ENCODE data around the gene PSMA2.

Gene PSMA2

GRCh38 chr7:42922017-42922753, 9.8 kb downstream of the PSMA2 start:
- no peak overlapping the region for H2BK15ac ChIP-seq (ENCODE audit: low read depth, poor library complexity, severe bottlenecking)
- H2BK120ac ChIP-seq (ENCODE audit: low read depth, low read length) = no peak overlapping the region
- H3K27ac ChIP-seq (ENCODE audit: low read length, poor library complexity, severe bottlenecking) = no peak overlapping the region
- H3K27me3 ChIP-seq (ENCODE audit: control insufficient read depth in 1 of 2, insufficient read depth in 1 of 2, low read length in 2 of 2) = no peaks in the 10 kb centered on the region
- no peak overlapping the region for H3K4me2 ChIP-seq (ENCODE audit: low read length, poor library complexity, severe bottlenecking)
- peaks cover 10% of the 10 kb centered on the region for H3K79me1 ChIP-seq (replicated peaks; ENCODE audit: low read length, poor library complexity, severe bottlenecking)
- no peak overlapping the region for H3K4ac ChIP-seq (ENCODE audit: low read depth in 1 of 2, low read length in 2 of 2)
- H4K8ac ChIP-seq (ENCODE audit: low read length) = no peak overlapping the region
- H3K14ac ChIP-seq (ENCODE audit: low read length in 2 of 2) = no peak overlapping the region
- no peak overlapping the region for H2BK5ac ChIP-seq (ENCODE audit: low read depth, low read length, poor library complexity, severe bottlenecking)
- 93% methylated on average over 2 of the region's 3 CpGs for WGBS
- no peak overlapping the region for H3K9ac ChIP-seq (ENCODE audit: low read length)
- H2BK12ac ChIP-seq (ENCODE audit: low read length in 2 of 2) = no peak overlapping the region
- no peak overlapping the region for H3K18ac ChIP-seq (ENCODE audit: low read depth in 1 of 2, low read length in 2 of 2)
- no peak overlapping the region for H4K91ac ChIP-seq (ENCODE audit: low read length)
- H3K23ac ChIP-seq (ENCODE audit: low read length in 2 of 2) = no peak overlapping the region
- DNase-seq = no peak
- H2AFZ ChIP-seq (ENCODE audit: low read depth, low read length) = no peak overlapping the region
- H3K4me1 ChIP-seq (ENCODE audit: control insufficient read depth, insufficient read depth, low read depth, low read length) = no peaks in the 10 kb centered on the region
- H3K4me3 ChIP-seq (ENCODE audit: insufficient read depth in 1 of 2, low read depth in 1 of 2, low read length in 2 of 2) = no peak overlapping the region
- no peak overlapping the region for H2AK5ac ChIP-seq (ENCODE audit: low read length, severe bottlenecking)
- H3K36me3 ChIP-seq (ENCODE audit: control insufficient read depth in 1 of 2, insufficient read depth in 2 of 2, low read depth in 1 of 2, low read length in 2 of 2) = peaks cover 9 to 96% of the 10 kb centered on the region in 2 experiments
- no peaks in the 10 kb centered on the region for H3K9me3 ChIP-seq (ENCODE audit: control insufficient read depth, low read length)

DNA sequence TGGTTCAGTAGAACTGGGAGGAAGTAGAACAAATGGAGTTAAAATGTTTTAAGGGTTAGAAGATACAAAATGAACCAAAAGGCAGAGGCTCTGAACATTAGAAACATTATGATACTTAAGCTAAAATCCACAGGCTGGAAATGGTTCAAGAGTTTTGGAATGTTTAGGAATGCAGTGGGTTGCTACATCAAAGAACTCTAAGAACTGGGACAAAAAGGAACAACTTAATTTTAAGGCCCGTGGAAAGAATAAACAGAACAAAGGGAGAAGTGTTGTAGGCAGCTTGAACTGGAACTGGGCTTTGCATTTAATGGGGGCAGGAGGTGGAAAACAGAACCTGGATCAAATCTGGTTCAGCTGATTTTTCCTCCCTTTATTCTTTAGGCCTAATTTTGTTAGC, 16.6 kb downstream of the PSMA2 start:
- Histone ChIP-seq H3K4me2 (ENCODE audit: low read length, poor library complexity, severe bottlenecking) (no peak overlapping the region), H2BK15ac (ENCODE audit: low read depth, poor library complexity, severe bottlenecking) (no peak overlapping the region), H3K18ac (ENCODE audit: low read depth in 1 of 2, low read length in 2 of 2) (no peak overlapping the region), H3K9ac (ENCODE audit: low read length) (peak overlapping the region; percentile 59), H4K8ac (ENCODE audit: low read length) (no peak overlapping the region), H3K9me3 (ENCODE audit: control insufficient read depth, low read length) (no peaks in the 10 kb centered on the region), H3K14ac (ENCODE audit: low read length in 2 of 2) (no peak overlapping the region), H3K27me3 (ENCODE audit: control insufficient read depth in 1 of 2, insufficient read depth in 1 of 2, low read length in 2 of 2) (no peaks in the 10 kb centered on the region), H2BK12ac (ENCODE audit: low read length in 2 of 2) (no peak overlapping the region), H2BK5ac (ENCODE audit: low read depth, low read length, poor library complexity, severe bottlenecking) (no peak overlapping the region), H3K4me3 (ENCODE audit: insufficient read depth in 1 of 2, low read depth in 1 of 2, low read length in 2 of 2) (no peak overlapping the region), H3K4me1 (ENCODE audit: control insufficient read depth, insufficient read depth, low read depth, low read length) (peaks cover 1% of the 10 kb centered on the region), H4K91ac (ENCODE audit: low read length) (no peak overlapping the region), H3K79me1 (replicated peaks; ENCODE audit: low read length, poor library complexity, severe bottlenecking) (peaks cover 8% of the 10 kb centered on the region), H3K23ac (ENCODE audit: low read length in 2 of 2) (no peak overlapping the region), H3K36me3 (ENCODE audit: control insufficient read depth in 1 of 2, insufficient read depth in 2 of 2, low read depth in 1 of 2, low read length in 2 of 2) (peaks cover 12 to 51% of the 10 kb centered on the region in 2 experiments), H3K4ac (ENCODE audit: low read depth in 1 of 2, low read length in 2 of 2) (no peak overlapping the region), H2BK120ac (ENCODE audit: low read depth, low read length) (no peak overlapping the region), H2AFZ (ENCODE audit: low read depth, low read length) (no peak overlapping the region), H2AK5ac (ENCODE audit: low read length, severe bottlenecking) (no peak overlapping the region), H3K27ac (ENCODE audit: low read length, poor library complexity, severe bottlenecking) (peak overlapping the region; percentile 9)
- WGBS = 69% methylated on average over 1 of the region's 1 CpG
- DNase-seq = no peak

DNA sequence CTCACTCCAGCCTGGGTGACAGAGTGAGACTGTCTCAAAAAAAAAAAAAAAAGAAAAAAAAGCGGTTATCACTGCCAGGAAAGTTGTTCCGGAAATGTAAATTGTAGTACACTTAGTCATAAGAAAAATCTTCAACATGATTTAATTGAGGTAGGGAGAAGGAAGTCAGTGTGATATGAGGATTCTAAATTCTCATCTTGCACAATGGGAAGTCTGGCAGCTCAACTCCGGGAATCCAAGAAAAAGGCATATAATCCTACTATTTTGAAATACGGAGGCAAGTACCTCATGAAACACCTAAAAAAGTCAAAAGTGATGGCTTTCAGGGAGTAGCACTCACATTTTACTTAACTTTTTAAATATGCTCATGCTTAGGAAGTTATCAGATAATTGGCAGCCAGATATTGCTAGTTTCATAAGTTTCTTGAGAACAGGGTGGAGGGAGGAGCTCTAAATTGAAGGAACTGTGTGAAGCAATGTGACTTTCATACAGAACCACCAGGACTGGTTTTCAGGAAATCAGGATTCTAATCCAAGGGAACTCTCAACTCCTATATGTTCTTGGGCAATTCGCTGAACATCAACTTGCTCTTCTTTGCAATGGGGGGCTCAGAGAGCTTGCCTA, 17.4 kb downstream of the PSMA2 start:
- H3K36me3 ChIP-seq (ENCODE audit: control insufficient read depth in 1 of 2, insufficient read depth in 2 of 2, low read depth in 1 of 2, low read length in 2 of 2) = peaks cover 15 to 51% of the 10 kb centered on the region in 2 experiments
- H3K4me3 ChIP-seq (ENCODE audit: insufficient read depth in 1 of 2, low read depth in 1 of 2, low read length in 2 of 2) = no peak overlapping the region
- H4K91ac ChIP-seq (ENCODE audit: low read length) = no peak overlapping the region
- no peak overlapping the region for H3K9ac ChIP-seq (ENCODE audit: low read length)
- peak; percentile 39 for DNase-seq
- no peak overlapping the region for H4K8ac ChIP-seq (ENCODE audit: low read length)
- H3K27ac ChIP-seq (ENCODE audit: low read length, poor library complexity, severe bottlenecking) = peak overlapping the region; percentile 23
- H3K27me3 ChIP-seq (ENCODE audit: control insufficient read depth in 1 of 2, insufficient read depth in 1 of 2, low read length in 2 of 2) = no peaks in the 10 kb centered on the region
- no peak overlapping the region for H3K14ac ChIP-seq (ENCODE audit: low read length in 2 of 2)
- H3K9me3 ChIP-seq (ENCODE audit: control insufficient read depth, low read length) = no peaks in the 10 kb centered on the region
- no peak overlapping the region for H2BK12ac ChIP-seq (ENCODE audit: low read length in 2 of 2)
- 92% methylated on average over 3 of the region's 5 CpGs for WGBS
- H2BK5ac ChIP-seq (ENCODE audit: low read depth, low read length, poor library complexity, severe bottlenecking) = no peak overlapping the region
- H3K4me2 ChIP-seq (ENCODE audit: low read length, poor library complexity, severe bottlenecking) = no peak overlapping the region
- H3K18ac ChIP-seq (ENCODE audit: low read depth in 1 of 2, low read length in 2 of 2) = no peak overlapping the region
- no peak overlapping the region for H2BK15ac ChIP-seq (ENCODE audit: low read depth, poor library complexity, severe bottlenecking)
- H3K4me1 ChIP-seq (ENCODE audit: control insufficient read depth, insufficient read depth, low read depth, low read length) = peaks cover 3% of the 10 kb centered on the region
- no peak overlapping the region for H3K23ac ChIP-seq (ENCODE audit: low read length in 2 of 2)
- no peak overlapping the region for H2AK5ac ChIP-seq (ENCODE audit: low read length, severe bottlenecking)
- no peak overlapping the region for H3K4ac ChIP-seq (ENCODE audit: low read depth in 1 of 2, low read length in 2 of 2)
- no peak overlapping the region for H2BK120ac ChIP-seq (ENCODE audit: low read depth, low read length)
- H3K79me1 ChIP-seq (replicated peaks; ENCODE audit: low read length, poor library complexity, severe bottlenecking) = peaks cover 12% of the 10 kb centered on the region
- H2AFZ ChIP-seq (ENCODE audit: low read depth, low read length) = no peak overlapping the region

DNA sequence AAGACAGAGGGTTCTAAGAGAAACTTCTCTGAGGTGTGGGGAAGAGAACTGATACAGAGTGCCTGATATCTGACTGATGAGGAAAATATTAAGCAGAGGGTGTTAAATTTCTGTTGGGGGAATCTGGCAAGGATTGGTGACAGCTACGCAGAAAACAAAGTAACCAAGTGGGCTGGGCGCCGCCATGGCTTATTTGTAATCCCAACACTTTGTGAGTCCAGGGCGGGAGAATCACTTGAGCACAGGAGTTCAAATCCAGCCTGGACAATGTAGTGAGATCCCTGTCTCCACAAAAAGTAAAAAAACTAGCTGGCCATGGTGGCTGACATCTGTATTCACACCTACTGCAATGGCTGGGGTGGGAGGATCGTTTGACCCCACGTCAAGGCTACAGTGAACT, 18.0 kb downstream of the PSMA2 start:
- no peak overlapping the region for H2BK5ac ChIP-seq (ENCODE audit: low read depth, low read length, poor library complexity, severe bottlenecking)
- H3K14ac ChIP-seq (ENCODE audit: low read length in 2 of 2) = no peak overlapping the region
- H3K23ac ChIP-seq (ENCODE audit: low read length in 2 of 2) = no peak overlapping the region

More for the DNA sequence above, 18.0 kb downstream of the PSMA2 start:
- Histone ChIP-seq H3K36me3 (ENCODE audit: control insufficient read depth in 1 of 2, insufficient read depth in 2 of 2, low read depth in 1 of 2, low read length in 2 of 2) (peaks cover 13 to 49% of the 10 kb centered on the region in 2 experiments), H3K27me3 (ENCODE audit: control insufficient read depth in 1 of 2, insufficient read depth in 1 of 2, low read length in 2 of 2) (no peaks in the 10 kb centered on the region), H3K9me3 (ENCODE audit: control insufficient read depth, low read length) (no peaks in the 10 kb centered on the region), H3K4me2 (ENCODE audit: low read length, poor library complexity, severe bottlenecking) (no peak overlapping the region), H2BK12ac (ENCODE audit: low read length in 2 of 2) (no peak overlapping the region), H3K18ac (ENCODE audit: low read depth in 1 of 2, low read length in 2 of 2) (no peak overlapping the region), H2AK5ac (ENCODE audit: low read length, severe bottlenecking) (no peak overlapping the region), H2AFZ (ENCODE audit: low read depth, low read length) (no peak overlapping the region), H3K4ac (ENCODE audit: low read depth in 1 of 2, low read length in 2 of 2) (no peak overlapping the region), H2BK15ac (ENCODE audit: low read depth, poor library complexity, severe bottlenecking) (no peak overlapping the region), H4K91ac (ENCODE audit: low read length) (no peak overlapping the region), H3K27ac (ENCODE audit: low read length, poor library complexity, severe bottlenecking) (no peak overlapping the region), H3K4me1 (ENCODE audit: control insufficient read depth, insufficient read depth, low read depth, low read length) (peaks cover 3% of the 10 kb centered on the region), H2BK120ac (ENCODE audit: low read depth, low read length) (no peak overlapping the region), H3K4me3 (ENCODE audit: insufficient read depth in 1 of 2, low read depth in 1 of 2, low read length in 2 of 2) (no peak overlapping the region), H3K9ac (ENCODE audit: low read length) (no peak overlapping the region), H3K79me1 (replicated peaks; ENCODE audit: low read length, poor library complexity, severe bottlenecking) (peaks cover 13% of the 10 kb centered on the region), H4K8ac (ENCODE audit: low read length) (no peak overlapping the region)
- WGBS = 78% methylated on average over 6 of the region's 6 CpGs
- DNase-seq = no peak
